Measurements from ENCODE around the gene ADAMTS10.
"Not testable (repeated sequence)": the region's sequence is repeated elsewhere in the genome, so short reads cannot be mapped to it uniquely, and the experiment has no call there.

ADAMTS10 gene

DNA sequence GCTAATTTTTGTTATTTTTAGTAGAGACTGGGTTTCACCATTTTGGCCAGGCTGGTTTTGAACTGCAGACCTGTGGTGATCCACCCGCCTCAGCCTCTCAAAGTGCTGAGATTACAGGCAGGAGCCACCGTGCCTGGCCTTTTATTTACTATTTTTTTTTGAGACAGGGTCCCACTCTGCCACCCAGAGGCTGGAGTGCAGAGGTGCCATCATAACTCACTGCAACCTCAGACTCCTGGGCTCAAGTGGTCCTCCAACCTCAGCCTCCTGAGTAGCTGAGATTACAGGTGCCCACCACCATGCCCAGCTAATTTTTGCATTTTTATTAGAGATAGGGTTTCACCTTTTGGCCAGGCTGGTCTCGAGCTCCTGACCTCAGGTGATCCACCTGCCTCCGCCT is 12.4 kb upstream of the ADAMTS10 start:
- DNase-seq = peak; percentile 25

DNA sequence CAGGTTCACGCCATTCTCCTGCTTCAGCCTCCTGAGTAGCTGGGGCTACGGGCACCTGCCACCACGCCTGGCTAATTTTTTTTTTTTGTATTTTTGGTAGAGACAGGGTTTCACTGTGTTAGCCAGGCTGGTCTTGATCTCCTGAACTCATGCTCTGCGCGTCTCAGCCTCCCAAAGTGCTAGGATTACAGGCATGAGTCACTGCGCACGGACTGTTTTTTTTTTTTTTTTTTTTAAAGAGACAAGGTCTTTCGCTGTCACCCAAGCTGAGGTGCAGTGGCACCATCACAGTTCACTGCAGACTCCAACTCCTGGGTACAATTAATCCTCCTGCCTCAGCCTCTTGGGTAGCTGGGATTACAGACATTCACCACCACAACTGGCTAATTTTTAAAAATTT is 8.2 kb upstream of the ADAMTS10 start:
- DNase-seq = no peak

DNA sequence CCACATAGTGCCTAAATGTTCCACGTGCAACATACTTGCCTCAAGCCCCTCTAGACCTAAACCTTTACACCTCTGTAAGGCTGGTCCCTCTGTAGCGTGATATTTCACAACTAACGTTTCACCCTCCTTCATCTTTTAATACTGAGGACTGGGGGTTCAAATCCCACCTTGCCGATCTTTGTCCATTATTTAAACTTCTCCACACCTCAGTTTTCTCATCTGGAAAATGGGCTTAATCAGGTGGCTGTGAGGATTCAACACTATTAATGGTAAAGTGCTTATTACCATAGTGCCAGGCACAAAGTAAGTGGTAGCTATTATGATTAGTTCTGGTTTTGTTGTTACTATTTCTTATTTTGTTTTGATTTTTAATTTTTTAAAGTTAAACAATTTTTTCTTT is 7.5 kb upstream of the ADAMTS10 start:
- DNase-seq = no peak

DNA sequence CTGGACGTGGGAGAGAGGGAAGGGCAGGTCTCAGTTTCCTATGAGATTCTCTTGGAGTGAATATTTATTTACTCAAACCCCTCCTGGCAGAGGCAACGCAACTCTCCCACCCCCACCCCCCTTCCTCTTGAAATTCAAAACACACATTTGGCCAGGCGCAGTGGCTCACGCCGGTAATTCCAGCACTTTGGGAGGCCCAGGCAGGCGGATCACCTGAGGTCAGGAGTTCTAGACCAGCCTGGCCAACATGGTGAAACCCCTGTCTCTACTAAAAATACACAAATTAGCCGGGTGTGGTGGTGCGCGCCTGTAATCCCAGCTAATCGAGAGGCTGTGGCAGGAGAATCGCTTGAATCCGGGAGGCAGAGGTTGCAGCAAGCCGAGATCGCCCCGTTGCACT is 6.8 kb upstream of the ADAMTS10 start:
- DNase-seq = not testable (repeated sequence)

DNA sequence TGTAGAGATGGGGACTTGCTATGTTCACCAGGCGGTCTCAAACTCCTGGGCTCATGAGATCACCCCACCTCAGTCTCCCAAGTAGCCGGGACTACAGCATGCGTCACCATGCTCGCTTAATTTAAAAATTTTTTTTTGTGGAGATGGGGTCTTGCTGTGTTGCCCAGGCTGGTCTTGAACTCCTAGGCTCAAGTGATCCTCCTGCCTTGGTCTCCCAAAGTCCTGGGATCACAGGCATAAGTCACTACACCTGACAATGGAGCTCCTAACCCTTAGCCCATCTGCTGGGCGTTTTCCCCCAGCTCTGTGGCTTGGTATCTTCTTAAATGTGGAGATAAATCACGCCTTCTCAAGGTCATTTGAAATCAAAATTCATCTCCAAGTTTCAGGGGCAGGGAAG is 6.3 kb upstream of the ADAMTS10 start:
- DNase-seq = no peak

DNA sequence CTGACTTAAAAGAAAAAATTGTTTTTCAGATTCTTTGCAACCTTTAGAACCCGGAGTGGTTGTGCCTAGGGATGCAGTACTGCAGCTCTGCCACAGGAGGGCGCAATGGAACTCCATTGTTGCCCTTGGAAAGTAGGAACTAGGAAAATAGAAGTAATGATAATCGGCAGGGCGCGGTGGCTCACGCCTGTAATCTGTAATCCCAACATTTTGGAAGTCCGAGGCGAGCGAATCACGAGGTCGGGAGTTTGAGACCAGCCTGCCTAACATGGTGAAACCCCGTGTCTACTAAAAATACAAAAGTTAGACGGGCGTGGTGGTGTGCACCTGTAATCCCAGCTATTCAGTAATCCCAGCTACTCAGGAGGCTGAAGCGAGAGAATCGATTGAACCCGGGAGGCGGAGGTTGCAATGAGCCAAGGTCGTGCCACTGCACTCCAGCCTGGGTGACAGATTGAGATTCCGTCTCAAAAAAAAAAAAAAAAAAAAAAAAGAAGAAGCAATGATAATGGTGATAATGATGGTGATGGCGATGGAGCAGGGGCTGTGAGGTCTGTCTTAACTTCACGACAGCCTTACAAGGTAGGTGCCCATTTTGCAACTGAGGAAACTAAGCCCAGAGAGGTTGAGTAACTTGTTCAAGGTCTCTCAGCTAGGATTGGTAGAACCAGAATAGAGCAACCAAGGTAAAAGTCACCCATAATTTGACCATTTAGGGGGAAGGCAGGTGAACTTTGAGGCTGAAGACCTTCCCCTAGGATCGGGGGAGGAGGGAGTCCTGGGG is 5.5 kb upstream of the ADAMTS10 start:
- DNase-seq = peak; percentile 71

DNA sequence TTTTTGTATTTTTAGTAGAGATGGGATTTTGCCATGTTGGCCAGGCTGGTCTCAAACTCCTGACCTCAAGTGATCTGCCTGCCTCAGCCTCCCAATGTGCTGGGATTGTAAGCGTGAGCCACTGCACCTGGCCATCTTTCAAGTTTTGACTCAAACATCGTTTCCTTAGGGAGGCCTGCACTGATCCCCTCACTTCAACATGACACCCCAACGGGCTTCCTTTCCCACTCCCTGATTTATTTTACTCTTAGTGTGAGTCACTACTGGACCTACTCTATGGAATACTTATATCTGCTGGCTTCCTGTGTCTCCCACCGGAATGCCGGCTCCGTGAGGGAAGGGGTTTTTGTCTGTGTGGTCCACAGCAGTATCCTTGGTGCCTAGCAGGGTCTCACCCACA is 4.5 kb upstream of the ADAMTS10 start:
- no peak for DNase-seq

DNA sequence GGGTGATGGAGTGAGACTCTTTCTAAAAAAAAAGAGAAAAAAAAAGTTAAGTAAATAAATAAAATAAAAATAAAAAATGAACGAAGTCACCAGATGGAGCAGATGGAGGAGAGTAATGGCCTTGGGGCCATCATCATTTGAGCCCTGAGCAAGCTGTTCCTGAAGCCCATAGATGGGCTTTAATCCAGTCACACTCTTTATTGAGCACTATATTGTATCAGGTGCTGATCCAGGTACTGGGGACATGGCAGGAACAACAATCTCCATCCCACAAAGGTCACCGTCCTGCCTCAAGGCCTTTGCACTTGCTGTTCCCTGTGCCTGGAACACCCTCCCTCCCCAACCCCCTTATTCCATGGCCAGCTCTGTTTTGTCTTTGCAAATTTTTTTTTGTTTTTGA is 3.9 kb upstream of the ADAMTS10 start:
- no peak for DNase-seq

DNA sequence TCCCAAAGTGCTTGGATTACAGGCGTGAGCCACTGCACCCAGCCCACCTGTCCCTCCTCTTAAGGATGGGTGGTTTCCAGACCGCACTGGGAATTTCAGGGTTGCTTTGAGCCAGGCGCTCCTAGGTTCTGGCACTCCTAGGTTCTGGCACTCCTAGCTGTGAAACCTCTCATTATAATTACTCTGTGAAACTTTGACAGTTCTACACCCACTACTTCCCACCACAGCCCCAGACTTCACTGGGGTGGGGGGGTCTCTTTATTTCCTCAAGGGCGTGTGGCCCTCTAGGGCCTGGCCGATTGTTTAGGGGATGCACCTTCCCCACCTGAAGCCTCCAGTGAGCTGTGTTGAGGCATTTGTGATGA is 2.3 kb upstream of the ADAMTS10 start:
- no peak for DNase-seq

DNA sequence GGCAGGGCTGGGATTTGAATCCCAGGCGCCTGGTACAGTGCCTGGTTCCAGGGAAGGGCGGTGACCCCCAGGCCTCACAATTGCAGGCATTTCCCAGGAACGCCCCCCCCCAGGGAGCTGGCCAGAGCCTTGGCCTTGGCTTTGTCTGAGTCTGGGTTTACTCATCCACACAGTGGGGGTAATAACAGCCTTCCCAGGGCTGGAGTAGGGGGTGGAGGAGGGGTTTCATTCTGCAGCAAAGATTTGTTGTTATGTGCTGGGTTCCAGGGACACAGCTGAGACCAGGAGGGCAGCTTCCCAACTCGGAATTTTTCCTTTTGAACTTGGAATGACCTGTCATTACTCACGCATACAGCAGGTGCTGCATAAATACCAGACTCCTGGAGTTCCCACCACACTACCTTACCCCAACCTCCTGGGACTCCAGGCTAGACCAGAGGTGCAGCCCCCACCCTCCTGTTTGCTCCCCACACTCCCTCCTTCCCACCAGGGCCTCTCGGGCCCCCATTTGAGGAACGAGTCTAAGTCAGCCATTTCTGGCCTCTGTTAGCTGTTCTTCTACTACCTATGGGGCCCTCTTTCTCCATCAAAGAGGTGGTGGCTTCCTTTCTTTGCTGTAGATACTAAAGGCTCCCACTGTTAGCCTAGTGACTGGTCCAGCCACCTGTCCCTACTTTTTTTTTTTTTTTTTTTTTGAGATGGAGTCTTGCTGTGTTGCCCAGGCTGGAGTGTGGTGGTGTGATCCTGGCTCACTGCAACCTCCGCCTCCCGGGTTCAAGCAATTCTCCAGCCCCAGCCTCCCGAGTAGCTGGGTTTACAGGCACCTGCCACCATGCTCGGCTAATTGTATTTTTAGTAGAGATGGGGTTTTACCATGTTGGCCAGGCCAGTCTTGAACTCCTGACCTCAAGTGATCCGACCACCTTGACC is 1.6 kb upstream of the ADAMTS10 start:
- DNase-seq = no peak

DNA sequence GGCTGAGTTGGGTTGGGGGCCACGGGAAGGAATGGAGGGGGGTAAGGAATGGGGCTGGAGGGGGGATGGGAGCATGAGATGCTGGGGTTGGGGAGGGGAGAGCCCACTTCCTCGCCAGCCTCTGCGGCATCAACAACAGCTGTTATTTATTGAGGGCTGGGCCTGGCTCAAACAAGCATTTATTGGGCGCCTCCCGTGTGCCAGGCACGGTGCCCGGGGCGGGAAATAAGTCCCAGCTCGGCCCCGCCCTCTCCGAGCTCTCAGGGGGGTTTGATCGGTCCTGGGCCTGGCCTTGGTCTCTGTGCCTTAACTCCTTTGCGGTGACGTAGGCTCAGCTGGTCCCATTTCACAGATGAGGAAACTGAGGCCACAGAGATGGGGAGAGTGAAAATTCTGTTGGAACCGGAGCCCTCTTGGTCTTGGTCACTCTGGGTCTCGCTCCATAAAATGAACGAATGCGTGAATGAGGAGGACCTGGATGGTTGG is 919 bp upstream of the ADAMTS10 start:
- peak; percentile 50 for DNase-seq

DNA sequence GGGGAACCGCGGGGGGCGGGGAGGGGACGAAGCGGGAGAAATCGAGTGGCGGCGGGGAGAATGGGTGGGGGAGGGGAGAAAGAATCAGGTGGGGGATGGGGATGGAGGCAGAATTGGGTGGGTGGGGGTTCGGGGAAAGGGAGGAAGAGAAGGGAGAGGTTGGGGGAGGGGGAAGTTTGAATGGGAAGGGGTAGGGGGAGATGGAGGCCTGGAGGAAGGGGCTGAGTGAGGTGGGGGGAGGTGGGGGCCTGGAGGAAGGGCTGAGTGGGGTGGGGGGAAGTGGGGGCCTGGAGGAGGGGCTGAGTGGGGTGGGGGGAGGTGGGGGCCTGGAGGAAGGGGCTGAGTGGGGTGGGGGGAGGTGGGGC is 403 bp upstream of the ADAMTS10 start:
- no peak for DNase-seq

DNA sequence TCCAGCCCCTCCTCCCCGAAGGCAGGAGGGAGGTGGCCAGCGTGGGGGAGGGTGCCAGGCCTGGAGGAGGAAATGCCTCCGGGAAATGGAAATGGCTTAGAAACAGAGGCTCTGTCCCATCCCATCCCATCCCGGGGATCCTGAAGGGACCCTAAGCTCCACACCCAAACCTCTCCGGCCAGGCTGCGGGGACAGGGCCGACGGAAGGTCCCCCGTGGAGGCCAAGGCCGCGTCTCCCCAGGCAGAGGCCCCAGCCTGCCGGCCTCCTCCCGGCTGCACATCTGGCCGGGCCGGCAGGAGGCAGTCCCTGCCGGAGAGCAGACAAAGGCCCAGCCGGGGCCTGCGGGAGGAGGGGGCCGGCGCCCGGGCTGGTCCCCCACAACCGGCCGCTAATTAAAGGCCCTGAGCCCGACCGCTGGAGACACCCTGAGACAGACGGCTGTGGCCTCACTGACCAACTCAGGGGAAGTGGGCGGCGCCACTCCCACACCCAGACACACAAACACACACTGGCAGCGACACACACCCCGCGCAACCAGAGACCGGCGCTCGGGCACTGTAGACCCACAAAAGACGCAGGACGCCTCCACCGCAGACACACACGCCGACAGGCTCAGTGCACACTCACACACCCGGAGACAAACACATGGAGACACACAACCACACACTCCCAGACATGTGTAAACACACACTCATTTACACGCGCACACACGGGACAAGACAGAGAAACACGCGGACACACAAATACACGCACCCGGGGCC is 1.1 kb downstream of the ADAMTS10 start:
- DNase-seq = peak; percentile 50

DNA sequence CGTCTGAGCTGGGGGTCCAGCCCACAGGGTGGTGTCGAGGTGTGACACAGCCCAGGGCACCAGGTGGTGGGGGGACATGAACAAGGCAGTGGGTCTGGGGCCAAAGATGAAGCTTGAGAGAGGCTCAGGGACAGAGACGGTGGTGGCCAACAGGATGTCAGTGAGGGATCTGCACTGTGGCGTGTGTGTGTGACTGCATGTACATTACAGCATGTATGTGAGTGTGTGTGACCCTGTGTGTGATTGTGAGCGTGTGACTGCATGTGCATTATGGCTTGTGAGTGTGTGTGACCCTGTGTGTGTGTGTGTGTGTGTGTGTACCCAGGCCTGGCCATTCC is 1.6 kb downstream of the ADAMTS10 start:
- DNase-seq = no peak

DNA sequence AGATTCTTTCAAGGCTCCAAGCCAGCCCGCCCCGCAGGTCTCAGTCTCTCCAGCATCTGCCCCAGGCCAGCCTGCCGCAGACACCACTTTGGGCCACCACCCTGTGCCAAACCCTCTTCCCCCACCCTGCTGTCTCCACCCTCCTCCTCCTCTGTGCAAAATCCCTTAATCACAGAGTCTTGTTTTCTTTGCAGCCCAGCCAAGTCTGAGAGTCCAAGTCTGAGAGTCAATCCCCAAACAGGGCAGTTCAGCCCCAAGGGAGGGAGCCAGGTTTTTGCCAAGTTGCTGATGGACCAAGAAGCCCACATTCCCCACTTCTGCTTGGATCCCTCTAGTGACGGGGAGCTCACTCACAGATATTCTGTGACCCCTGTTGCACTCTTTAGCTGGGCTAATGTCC is 3.1 kb downstream of the ADAMTS10 start:
- DNase-seq = peak; percentile 21

DNA sequence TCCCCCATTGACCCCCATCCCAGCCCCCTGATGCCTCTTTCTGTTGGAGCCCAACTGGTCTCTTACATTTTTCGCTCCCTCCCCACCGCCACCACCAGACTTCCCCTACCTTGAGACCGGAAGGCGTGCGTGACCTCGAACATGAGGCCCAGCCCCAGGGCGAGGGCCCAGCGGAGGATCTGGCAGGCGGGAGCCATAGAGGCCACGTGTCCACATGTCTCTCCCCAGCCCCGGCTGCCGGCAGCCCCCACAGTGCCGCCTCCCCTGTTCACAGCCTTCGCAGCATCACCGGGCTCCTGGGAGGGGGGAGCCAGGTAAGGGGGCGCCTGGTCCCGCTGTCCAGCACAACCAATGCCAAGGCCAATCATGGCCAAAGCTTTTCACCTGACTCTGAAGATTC is 5.0 kb downstream of the ADAMTS10 start:
- DNase-seq = no peak

DNA sequence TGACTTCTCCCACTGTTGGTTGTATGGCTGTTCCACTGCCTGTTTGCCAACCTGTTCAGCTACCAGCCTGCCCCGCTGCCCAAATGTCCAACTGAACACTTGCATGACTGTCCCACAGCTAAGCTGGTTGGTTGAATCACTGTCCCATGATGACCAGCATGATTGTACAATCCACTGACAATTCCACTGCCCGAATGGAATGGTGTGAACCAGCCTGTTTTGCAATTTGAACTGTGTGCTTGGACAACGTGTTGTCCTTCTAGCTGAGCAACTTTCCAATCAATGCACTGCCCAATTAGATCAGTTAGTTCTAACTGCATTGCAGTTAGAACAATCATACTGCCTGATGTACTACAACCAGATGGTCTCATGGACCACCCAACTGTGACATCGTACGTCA is 8.7 kb downstream of the ADAMTS10 start:
- no peak for DNase-seq

DNA sequence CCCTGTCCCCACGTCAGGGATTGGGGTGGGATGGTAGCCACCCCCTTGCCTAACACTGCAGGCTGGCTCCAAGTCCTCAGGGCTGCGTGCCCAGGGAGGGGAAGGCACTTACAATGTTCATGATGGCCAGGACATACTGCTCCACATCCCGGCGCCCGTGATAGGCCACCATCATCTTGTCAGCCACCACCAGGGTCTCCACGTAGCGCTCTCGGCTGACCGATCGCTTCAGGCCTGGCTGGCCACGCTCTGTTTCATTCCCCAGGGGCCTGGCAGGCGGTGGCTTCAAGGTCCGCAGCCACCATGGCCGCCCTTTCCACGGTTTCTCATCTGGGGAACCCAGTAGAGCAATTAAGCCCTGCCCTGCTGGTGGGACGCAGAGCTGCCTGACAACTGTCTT is 9.7 kb downstream of the ADAMTS10 start:
- DNase-seq = no peak

DNA sequence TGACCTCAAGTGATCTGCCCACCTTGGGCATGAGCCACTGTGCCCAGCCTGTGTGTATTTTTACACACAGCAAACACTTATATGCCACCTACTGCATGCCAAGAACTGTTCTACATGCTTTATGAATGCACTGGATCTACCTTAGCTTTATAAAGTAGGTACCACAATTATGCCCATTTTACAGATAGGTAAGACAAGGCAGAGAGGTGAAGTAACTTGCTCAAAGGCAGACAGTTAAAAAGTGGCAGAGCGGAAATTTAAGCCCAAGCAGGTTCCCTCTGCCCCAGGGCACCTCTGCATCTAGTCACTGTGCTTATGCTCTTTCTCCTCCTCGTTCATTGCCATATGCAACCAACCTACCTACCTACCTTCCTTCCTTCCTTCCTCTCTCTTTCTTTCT is 10.5 kb downstream of the ADAMTS10 start:
- DNase-seq = no peak

DNA sequence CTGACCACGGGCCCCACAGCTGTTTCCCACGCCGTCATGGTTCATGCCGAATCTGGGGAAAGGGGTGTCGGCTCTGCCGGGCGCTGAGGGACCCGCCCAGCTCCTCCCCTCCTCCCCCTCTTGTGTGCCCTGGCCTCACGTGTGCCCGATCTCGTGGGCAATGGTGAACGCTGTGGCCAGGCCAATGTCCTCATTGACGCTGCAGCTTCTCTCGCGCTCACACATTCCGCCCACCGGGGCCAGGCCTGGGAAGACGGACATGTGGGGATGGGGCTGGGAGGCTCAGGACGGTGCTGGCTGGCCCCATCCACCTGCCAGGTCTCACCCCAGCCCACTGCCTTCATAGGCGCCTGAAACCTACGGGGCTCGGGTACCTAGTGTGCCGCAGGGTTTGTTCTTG is 14.3 kb downstream of the ADAMTS10 start:
- DNase-seq = no peak

DNA sequence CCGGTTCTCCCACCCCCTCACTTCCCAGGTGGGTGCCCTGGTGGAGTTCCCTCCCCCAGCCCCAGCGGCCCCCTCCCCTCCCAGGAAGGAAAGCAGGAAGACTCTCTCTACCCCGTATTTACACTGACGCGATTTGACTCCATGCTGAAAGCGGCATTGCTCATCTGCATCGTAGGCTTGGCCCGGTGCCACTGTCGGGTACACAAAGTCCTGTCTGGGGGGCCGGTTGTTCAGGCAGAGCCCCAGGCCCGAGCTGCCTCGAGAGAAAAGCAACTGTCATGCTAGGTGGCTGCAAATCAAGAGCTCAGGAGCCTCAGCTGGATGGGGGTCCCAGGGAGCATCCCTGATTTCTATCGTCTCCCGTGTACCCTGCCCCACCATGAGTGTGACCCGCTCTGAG is 14.9 kb downstream of the ADAMTS10 start:
- DNase-seq = no peak

DNA sequence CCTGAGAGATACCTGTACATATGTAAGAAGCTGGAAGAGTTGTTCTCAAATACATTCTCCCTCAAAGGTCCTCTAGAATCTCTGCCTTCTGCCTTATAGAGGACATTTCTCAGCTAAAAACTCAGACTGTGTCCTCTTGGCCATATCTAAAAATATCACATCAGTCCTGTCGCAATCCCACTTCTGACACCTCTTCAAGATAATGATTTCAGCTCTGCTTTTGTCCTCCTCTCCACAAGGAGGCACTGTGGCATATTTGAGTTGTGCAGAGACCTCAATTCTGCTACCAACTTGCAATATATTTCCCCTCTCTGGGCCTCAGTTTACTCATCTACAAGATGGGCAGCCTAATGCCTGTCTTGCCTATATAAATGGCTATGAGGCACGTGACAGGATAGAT is 16.6 kb downstream of the ADAMTS10 start:
- DNase-seq = no peak

DNA sequence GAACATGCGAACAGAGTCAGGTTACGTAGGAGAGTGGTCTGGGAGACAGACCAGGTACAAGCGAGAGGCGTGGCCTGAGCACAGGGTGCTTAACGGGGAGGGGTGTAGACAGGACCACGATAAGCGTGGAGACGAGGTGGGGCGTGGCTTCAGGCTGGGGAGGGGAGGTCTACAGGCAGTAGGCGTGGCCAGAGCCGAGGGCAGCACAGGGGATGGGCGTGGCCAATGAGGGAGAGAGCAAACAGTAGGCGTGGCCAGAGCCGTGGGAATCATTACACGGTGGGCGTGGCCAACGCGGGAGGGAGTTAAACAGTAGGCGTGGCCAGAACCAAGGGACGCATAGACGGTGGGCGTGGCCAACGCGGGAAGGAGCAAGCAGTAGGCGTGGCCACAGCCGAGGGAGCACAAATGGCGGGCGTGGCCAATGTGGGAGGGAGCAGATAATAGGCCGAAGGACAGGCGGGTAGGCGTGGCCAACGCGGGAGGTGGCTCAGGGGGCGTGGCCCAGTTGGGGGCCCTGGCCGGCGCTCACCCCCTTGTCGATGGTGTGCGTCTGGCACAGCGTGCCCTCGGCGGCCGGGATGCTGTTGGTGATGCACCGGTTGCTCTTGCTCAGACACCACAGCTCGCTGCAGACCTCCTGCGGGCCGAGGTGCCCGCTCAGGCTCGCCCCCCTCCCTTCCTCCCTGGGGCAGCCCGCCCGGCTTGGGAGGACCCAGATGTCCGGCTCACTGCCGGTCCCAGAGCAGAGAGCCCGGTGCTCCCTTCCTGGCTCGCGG is 18.1 kb downstream of the ADAMTS10 start:
- DNase-seq = peak; percentile 97

Data from hematopoietic multipotent progenitor cell treated with erythropoietin and hydrocortisone succinate and interleukin-3 and kit ligand, for 8 days (in vitro differentiated cells).